ENCODE results near the gene TMEM81.

TMEM81 gene, protein sequence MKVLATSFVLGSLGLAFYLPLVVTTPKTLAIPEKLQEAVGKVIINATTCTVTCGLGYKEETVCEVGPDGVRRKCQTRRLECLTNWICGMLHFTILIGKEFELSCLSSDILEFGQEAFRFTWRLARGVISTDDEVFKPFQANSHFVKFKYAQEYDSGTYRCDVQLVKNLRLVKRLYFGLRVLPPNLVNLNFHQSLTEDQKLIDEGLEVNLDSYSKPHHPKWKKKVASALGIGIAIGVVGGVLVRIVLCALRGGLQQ

DNA sequence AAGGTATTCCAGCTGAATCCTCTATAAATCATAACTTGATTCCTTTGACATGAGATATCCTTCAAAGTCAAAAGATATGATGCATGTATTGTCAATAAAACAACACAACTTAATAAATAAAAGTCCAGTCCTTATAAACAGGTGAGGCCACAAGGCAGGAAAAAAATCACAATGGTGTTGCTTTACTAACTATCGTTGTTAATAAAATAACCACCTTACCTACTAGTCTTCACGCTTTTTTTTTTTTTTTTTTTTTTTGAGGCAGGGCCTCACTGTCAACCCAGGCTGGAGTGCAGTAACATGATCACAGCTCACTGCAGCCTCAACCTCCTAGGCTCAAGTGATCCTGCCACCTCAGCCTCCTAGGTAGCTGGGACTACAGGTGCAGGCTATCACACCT lies at the start of gene TMEM81:
TSS of gene TMEM81 (minus strand) at position 101 of the 400 bp plus-strand sequence. CDS start 140 bp downstream, outside the sequence.
- no peak for DNase-seq (ENCODE audit: low read depth)

GRCh38 chr1:205133287-205133686 lies 49.0 kb upstream of the TMEM81 start:
- DNase-seq (ENCODE audit: low read depth), result no peak

- DNase-seq (ENCODE audit: low read depth), result no peak
Measured at GRCh38 chr1:205129447-205130029, 45.3 kb upstream of the TMEM81 start.

DNA sequence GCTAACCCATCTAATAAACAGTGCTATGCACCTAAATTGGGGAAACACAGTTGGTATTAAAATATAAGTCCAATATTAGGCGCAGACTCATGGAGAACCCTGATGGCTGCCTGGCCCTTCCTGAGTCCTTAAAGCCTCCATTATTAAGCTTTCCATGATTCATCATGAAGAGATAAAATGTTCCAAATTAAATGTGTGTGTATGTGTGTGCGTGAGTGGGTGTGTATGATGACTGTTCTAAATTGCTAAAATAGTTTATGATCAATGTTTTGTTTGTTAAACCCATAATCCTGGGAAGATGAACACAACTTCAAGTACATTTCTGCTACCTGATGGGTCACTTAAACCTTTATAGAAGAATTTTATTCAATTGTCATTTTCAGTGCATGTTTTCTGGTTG lies 43.8 kb upstream of the TMEM81 start:
- DNase-seq (ENCODE audit: low read depth), result no peak

GRCh38 chr1:205127646-205128045 lies 43.4 kb upstream of the TMEM81 start:
- no peak for DNase-seq (ENCODE audit: low read depth)

DNA sequence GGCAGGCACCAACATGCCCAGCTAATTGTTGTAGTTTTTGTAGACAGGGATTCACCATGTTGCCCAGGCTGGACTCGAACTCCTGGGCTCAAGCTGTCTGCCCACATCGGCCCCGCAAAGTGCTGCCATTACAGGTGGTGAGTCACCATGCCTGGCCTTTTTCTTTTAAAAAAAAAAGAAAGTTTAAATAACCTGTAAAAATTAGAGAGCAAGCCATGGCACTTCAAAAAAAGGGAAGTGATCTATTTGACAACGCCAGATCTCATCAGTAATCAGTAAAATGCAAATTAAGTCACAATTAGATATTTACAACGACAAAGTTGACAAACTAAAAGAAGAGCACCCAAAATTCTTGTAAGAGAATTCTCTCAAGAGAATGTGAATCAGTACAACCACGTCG lies 40.5 kb upstream of the TMEM81 start:
- no peak for DNase-seq (ENCODE audit: low read depth)

- DNase-seq (ENCODE audit: low read depth), result no peak
Measured at GRCh38 chr1:205122489-205122882, 38.2 kb upstream of the TMEM81 start.

GRCh38 chr1:205121660-205122488 lies 37.6 kb upstream of the TMEM81 start, which contains the start of gene RBBP5:
TSS of gene RBBP5 (minus strand) at chr1:205121978. CDS start at chr1:205121873, 105 bp downstream.
- DNase-seq (ENCODE audit: low read depth), result peak; percentile 94

DNA sequence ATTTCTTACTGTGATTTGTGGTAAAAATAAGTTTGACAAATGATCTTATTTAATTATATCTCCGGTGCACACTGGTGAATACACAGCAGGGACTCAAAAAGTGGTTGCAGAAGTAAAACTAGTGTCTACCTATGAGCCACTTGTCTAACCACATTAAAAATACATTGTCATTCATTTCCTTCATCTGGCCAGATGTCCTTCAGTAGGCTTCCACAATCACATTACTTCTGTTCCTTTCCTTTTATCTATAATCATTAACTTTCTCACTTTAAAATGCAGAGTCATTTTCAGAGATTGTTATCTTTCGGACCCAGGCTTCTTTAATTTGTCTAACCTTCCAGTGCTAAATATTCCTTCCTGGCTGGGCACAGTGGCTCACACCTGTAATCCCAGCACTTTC lies 34.5 kb upstream of the TMEM81 start:
- no peak for DNase-seq (ENCODE audit: low read depth)

GRCh38 chr1:205111354-205111753 lies 27.1 kb upstream of the TMEM81 start:
- DNase-seq (ENCODE audit: low read depth), result no peak

GRCh38 chr1:205109711-205110110 lies 25.5 kb upstream of the TMEM81 start:
- DNase-seq (ENCODE audit: low read depth), result no peak

GRCh38 chr1:205109269-205109668 lies 25.0 kb upstream of the TMEM81 start:
- DNase-seq (ENCODE audit: low read depth), result no peak

DNA sequence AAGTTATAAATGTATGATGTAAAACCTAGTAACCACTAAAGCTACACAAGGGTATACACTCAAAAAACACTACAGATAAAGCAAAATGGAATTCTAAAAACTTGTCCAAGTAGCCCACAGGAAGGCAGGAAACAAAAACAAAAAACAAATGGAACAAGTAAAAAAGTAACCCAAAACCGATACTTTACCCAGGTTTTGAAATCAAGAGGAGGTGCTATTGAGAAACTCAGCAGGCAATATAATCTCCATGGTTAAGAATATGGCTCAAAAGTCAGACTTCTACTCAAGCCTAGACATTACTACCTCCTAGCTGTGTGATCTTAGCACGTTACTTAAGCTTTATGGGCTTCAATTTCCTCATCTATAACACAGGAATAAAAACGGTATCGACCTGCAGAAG lies 24.2 kb upstream of the TMEM81 start:
- no peak for DNase-seq (ENCODE audit: low read depth)

GRCh38 chr1:205107327-205107726 lies 23.1 kb upstream of the TMEM81 start:
- DNase-seq (ENCODE audit: low read depth), result no peak

GRCh38 chr1:205102404-205102803 lies 18.1 kb upstream of the TMEM81 start:
- no peak for DNase-seq (ENCODE audit: low read depth)

DNA sequence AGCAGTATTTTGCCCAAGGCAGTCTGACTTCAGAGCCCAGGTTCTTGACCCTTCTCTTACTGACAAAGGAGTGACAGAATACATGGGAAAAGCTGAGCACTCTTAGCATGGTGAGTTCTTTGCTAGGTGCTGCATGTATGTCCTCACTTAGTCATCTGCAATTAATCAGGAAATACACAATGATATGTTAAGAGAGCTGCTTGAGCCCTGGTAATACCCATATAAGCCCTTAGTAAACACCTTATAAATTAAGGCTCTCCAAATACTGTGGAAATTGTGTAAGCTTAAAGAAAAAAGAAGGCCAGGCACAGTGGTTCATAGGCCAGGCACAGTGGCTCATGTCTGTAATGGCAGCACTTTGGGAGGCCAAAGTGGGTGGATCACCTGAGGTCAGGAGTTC lies 14.0 kb upstream of the TMEM81 start:
- DNase-seq (ENCODE audit: low read depth), result no peak

DNA sequence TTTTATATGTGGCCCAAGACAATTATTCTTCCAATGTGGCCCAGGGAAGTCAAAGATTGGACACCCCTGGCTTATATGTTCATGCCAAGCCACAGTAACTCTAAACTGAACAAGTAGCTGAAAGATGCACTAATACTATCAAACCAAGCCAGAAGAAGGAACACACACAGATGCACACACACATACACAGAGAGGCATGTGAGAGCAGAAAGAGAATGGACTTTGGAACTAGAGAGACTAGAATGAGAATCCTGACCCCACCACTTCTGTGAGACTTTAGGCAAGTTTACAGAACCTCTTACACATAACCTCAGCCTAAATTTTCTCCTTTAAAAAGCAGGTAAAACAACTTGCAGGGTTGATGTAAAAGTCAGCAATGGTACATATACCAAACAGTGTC lies 11.2 kb upstream of the TMEM81 start:
- DNase-seq (ENCODE audit: low read depth), result no peak

DNA sequence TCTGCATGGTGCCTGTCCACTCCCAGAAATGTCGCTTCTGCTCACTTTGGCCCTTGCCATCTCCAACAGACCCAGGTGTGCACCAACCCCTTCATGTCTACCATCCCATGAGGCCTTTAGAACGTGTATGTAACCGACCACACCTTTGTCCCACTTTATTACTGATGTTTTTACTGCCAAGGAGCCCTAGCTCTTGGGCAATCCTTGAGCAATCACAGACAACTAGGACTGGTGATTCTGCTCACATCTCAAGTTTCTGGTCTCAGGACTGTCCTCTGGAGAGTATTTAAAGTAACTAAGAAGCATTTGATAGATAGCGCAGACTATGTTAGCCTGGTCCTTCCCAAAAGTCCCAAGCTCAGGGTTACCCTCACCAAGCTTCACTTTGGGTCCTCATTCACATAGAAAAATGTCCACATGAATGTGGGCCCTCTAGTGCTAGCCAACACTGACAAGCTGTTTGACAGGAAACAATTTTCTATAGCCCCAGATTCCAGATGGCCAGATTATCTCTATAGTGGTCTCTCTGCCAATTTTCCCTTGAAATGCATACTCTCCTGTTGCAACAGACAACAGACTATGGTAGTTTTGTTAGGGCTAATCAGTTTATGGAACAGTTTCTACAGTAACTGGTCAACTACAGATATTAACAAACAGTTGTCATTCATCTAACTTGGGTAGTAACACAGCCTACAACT lies 6.9 kb upstream of the TMEM81 start:
- no peak for DNase-seq (ENCODE audit: low read depth)

DNA sequence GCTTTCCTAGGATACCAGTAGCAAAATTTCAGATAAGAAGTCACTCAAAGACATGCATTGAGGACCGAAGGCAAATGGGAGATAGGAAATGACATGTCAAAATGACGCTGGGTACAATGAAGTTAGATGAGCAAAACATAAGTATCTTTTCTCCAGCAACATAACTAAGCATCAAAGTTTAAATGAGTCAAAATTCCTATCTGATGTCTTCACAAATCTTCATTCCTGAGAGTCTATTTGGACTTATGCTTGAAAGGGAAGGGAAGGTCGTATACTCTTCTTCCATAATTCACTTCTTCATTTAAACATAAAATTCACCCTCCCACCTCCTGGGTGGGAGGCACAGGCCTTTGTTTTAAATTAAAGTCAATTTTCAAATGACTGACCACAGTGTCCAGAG lies 4.1 kb upstream of the TMEM81 start:
- no peak for DNase-seq (ENCODE audit: low read depth)

GRCh38 chr1:205082431-205082830 lies 1.8 kb downstream of the TMEM81 start:
- no peak for DNase-seq (ENCODE audit: low read depth)

GRCh38 chr1:205077934-205078311 lies 6.3 kb downstream of the TMEM81 start:
- no peak for DNase-seq (ENCODE audit: low read depth)

DNA sequence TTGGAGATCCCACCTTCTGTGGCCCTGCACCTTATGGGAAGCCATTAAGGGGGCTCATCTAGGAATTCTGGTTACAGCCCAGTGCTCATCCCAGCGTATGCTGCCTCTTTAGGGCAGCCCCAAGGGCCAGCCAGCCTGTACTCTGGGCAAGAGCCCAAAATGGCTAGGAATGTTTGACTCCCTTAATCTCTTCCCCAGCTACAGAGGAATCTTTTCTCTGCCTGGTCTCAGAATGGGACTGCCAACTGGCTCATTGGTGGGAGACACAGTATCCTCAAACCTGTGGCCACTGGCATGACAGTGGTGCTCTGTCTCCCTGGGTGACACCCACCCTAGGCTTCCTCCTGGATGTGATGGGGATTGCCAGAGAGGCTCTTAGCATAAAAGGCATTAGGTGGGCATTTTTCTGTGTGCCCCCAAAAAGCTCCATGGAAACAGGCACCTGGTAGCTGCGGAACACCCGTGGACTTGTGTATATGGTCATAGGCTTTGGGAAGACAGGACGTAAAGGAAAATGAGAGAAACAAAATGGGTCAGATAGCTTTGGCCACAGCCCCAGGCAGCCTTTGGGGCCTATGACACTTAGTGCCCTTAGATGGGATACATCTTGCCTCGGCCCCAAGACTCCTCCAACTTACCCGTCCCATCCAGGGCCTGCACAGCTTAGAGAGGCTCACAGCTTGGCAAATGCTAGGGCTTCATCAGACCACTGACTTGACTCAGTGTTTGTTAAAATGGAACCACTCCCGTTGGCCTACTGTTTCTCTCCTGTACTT lies 6.9 kb downstream of the TMEM81 start:
- DNase-seq (ENCODE audit: low read depth), result no peak

Measured in HS-27A (cell line).